CD4-positive, alpha-beta memory T cell (primary cell): ENCODE measurements around the gene CDC14A. TPM values are rescaled to one million over a fixed set of nuclear protein-coding genes. Genes with fewer than 3 reads are reported as not detected.

ENCODE experiments used
- CTCF ChIA-PET: fragments of 350-600 bp; sonication (Branson Sonifier 250); formaldehyde crosslinking; loops from one replicate; lab custom pipeline; 2021; ENCODE audit warnings: inconsistent platforms; ENCODE audit not compliant: partially characterized antibody; lab: Charles Lee
- POLR2A ChIA-PET: fragments of 350-600 bp; sonication (Branson Sonifier 250); formaldehyde crosslinking; loops from one replicate; lab custom pipeline; 2021; ENCODE audit not compliant: partially characterized antibody; lab: Charles Lee
- DNase-seq, 5 donors: peaks; one replicate each; pipeline versions ENCODE4 v3.0.0 to v3.0.0-alpha.2; 2020 to 2022; ENCODE audit warnings: mixed read lengths in 1 of 5
- H3K27ac ChIP-seq: one replicate; pipeline ENCODE4 v1.7.0; 2013; ENCODE audit warnings: low read depth, low read length
- H3K27me3 ChIP-seq: 2 replicates; pipeline ENCODE4 v1.7.0; 2013; ENCODE audit warnings: mild to moderate bottlenecking, low read length, moderate library complexity; ENCODE audit not compliant: insufficient read depth
- H3K36me3 ChIP-seq: 2 replicates; pipeline ENCODE4 v1.7.0; 2013; ENCODE audit warnings: mild to moderate bottlenecking, low read length, moderate library complexity; ENCODE audit not compliant: insufficient read depth
- H3K4me1 ChIP-seq: 2 replicates; pipeline ENCODE4 v1.7.0; 2013; ENCODE audit warnings: mild to moderate bottlenecking, low read length, moderate library complexity; ENCODE audit not compliant: insufficient read depth
- H3K4me3 ChIP-seq, 2 donors: one replicate each; pipeline ENCODE4 v1.7.0; 2013; ENCODE audit warnings: low read length in 2 of 2, mild to moderate bottlenecking in 1 of 2
- H3K9me3 ChIP-seq, 2 donors: one replicate each; pipeline ENCODE4 v1.7.0; 2013; ENCODE audit warnings: low read length in 2 of 2, control low read depth in 1 of 2; ENCODE audit not compliant: control insufficient read depth in 1 of 2
- H3K27ac Mint-ChIP-seq, 7 donors: one replicate each; pipeline ENCODE4 v1.8.0; 2020 to 2021; ENCODE audit warnings: mixed read lengths in 7 of 7, mild to moderate bottlenecking in 6 of 7, inconsistent platforms in 3 of 7, moderate library complexity in 3 of 7
- H3K27me3 Mint-ChIP-seq, 2 donors: one replicate each; pipeline ENCODE4 v1.8.0; 2020 to 2021; ENCODE audit warnings: mixed read lengths in 2 of 2
- H3K36me3 Mint-ChIP-seq, 2 donors: one replicate each; pipeline ENCODE4 v1.8.0; 2020 to 2021; ENCODE audit warnings: mixed read lengths in 2 of 2, inconsistent platforms in 1 of 2, mild to moderate bottlenecking in 1 of 2
- H3K4me1 Mint-ChIP-seq, 4 donors: one replicate each; pipeline ENCODE4 v1.8.0; 2020 to 2021; ENCODE audit warnings: mixed read lengths in 4 of 4, mild to moderate bottlenecking in 1 of 4
- H3K4me3 Mint-ChIP-seq, 8 donors: one replicate each; pipeline ENCODE4 v1.8.0; 2020 to 2021; ENCODE audit warnings: mixed read lengths in 8 of 8, mild to moderate bottlenecking in 7 of 8, moderate library complexity in 6 of 8, inconsistent platforms in 3 of 8
- H3K9me3 Mint-ChIP-seq, 8 donors: one replicate each; pipeline ENCODE4 v1.8.0; 2020 to 2021; ENCODE audit warnings: mixed read lengths in 8 of 8, mild to moderate bottlenecking in 5 of 8, inconsistent platforms in 3 of 8, moderate library complexity in 1 of 8
- intact Hi-C: fragments of 100-400 bp; cut with micrococcal nuclease; formaldehyde crosslinking; loops from one replicate; pipeline ENCODE4 v1.15.1; 2023
- polyA plus RNA-seq, 2 donors: library from polyadenylated mRNA; unstranded; fragments of 300-500 nt; fragmentation: Illumina TruSeq; gene quantifications; one replicate each; pipeline ENCODE4 v1.2.3, GENCODE V29; 2021
- total RNA-seq, 2 experiments: library from RNA; stranded (reverse); gene quantifications; one replicate each; pipeline ENCODE4 v1.2.3, GENCODE V29; 2021

CDC14A gene
- total and polyA plus RNA-seq, 4 experiments from 2014 or later = 37.7 to 119 (median 90.0) TPM

DNA sequence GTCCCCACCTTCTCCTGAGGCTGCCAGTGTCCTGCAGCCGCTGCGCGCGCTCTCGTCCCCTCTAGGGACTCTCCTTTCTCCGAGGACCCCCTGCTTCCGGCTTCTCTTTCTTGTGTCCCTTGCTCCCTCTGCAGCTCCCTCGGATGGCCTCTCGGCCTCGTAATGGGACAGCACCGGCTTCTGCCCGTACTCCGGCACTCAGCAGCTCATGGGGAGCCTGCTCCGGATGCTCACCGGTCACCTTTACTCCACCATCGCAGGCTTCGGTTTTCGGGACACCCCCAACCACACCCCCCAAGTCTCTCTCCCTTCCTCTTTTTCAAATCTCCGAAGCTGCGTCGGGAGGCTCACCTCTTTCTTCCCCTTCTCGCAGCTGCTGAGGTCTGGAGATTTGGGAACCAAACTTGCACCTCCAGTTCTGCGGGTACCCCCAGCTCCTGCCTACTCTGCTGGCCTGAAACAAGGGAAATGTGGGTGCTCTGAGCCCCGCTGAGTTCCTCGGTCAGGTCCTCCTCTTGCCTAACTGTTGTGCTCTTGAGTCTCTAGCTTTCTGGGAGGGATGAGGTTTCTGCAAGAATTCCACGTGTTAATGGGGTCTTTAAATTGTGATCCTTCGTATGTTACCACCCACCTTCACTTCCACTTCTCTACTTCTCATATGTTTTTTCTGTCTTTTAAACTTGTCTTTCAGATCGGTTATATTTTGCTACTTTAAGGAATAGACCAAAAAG, 930 bp downstream of the CDC14A start:
- H3K27me3 Mint-ChIP-seq = peaks cover 0 to 2% of the 10 kb centered on the region in 2 donors
- peak overlapping the region; percentile 90 to 100 (median 98) for H3K4me3 Mint-ChIP-seq
- Histone ChIP-seq H3K36me3 (peaks cover 13% of the 10 kb centered on the region), H3K4me3 (peak overlapping the region; percentile 89 to 94), H3K9me3 (no peaks in the 10 kb centered on the region), H3K27me3 (no peaks in the 10 kb centered on the region), H3K27ac (peak overlapping the region; percentile 85), H3K4me1 (peaks cover 45% of the 10 kb centered on the region)
- peaks cover 34 to 66% (median 41%) of the 10 kb centered on the region in 4 donors for H3K4me1 Mint-ChIP-seq
- ChIA-PET POLR2A (interaction anchor here (0.5 to 11.1 kb wide), 32 partner anchors 11 to 956 kb away, joined by 3 to 283 read pairs (median 8); partner anchors contain the start of genes DBT, RTCA, SASS6 and TRMT13), CTCF (interaction anchor here (0.7 to 5.2 kb wide), 21 partner anchors 9 to 108 kb away, joined by 3 to 57 read pairs (median 6); partner anchors contain the start of gene RTCA)
- H3K9me3 Mint-ChIP-seq = peaks cover 0 to 4% (median 0%) of the 10 kb centered on the region in 8 donors
- H3K36me3 Mint-ChIP-seq = peaks cover 49 to 65% of the 10 kb centered on the region in 2 donors
- DNase-seq = peak; percentile 36 to 64 (median 46)
- H3K27ac Mint-ChIP-seq = peak overlapping the region; percentile 91 to 99 (median 97)
- intact Hi-C loops = loop anchor here (2.0 to 5.0 kb wide), 8 partner anchors 16 to 544 kb away; partner anchors contain the start of genes AGL, SASS6 and TRMT13

GRCh38 chr1:100353988-100354387, 1.7 kb downstream of the CDC14A start:
- Mint-ChIP-seq H3K27me3 (peaks cover 0 to 2% of the 10 kb centered on the region in 2 donors), H3K27ac (peak overlapping the region; percentile 91 to 99 (median 97)), H3K4me1 (peaks cover 38 to 72% (median 47%) of the 10 kb centered on the region in 4 donors), H3K9me3 (peaks cover 0 to 4% (median 0%) of the 10 kb centered on the region in 8 donors), H3K4me3 (peak overlapping the region; percentile 90 to 100 (median 98)), H3K36me3 (peaks cover 53 to 71% of the 10 kb centered on the region in 2 donors)
- intact Hi-C loops = loop anchor here (2.0 to 5.0 kb wide), 8 partner anchors 15 to 545 kb away; partner anchors contain the start of genes AGL, SASS6 and TRMT13
- no peaks in the 10 kb centered on the region for H3K9me3 ChIP-seq
- H3K4me1 ChIP-seq = peaks cover 53% of the 10 kb centered on the region
- H3K27ac ChIP-seq = peak overlapping the region; percentile 85
- peaks cover 14% of the 10 kb centered on the region for H3K36me3 ChIP-seq
- peak in 1 of 5 donors; percentile 12 for DNase-seq
- ChIA-PET POLR2A (interaction anchor here (0.8 to 11.1 kb wide), 21 partner anchors 11 to 115 kb away, joined by 3 to 283 read pairs (median 33); partner anchors contain the start of genes DBT and RTCA), CTCF (interaction anchor here (0.7 to 5.2 kb wide), 21 partner anchors 11 to 107 kb away, joined by 3 to 57 read pairs (median 6); partner anchors contain the start of gene RTCA)
- no peaks in the 10 kb centered on the region for H3K27me3 ChIP-seq
- peak overlapping the region; percentile 89 to 94 for H3K4me3 ChIP-seq

- peaks cover 46 to 82% (median 56%) of the 10 kb centered on the region in 4 donors for H3K4me1 Mint-ChIP-seq
- peaks cover 63% of the 10 kb centered on the region for H3K4me1 ChIP-seq
- peaks cover 14% of the 10 kb centered on the region for H3K36me3 ChIP-seq
- H3K27me3 ChIP-seq = no peaks in the 10 kb centered on the region
- peak; percentile 25 to 68 (median 46) for DNase-seq
- peaks cover 0 to 2% of the 10 kb centered on the region in 2 donors for H3K27me3 Mint-ChIP-seq
- POLR2A ChIA-PET = interaction anchor here (0.6 to 11.1 kb wide), 16 partner anchors 10 to 103 kb away, joined by 3 to 283 read pairs (median 42); partner anchors contain the start of gene RTCA
- peak overlapping the region; percentile 90 to 100 (median 98) for H3K4me3 Mint-ChIP-seq
- no peaks in the 10 kb centered on the region for H3K9me3 ChIP-seq
- H3K9me3 Mint-ChIP-seq = peaks cover 0 to 4% (median 0%) of the 10 kb centered on the region in 8 donors
- intact Hi-C loops = loop anchor here (1.0 to 5.0 kb wide), 3 partner anchors 63 to 503 kb away; partner anchors contain the start of gene AGL
- peaks cover 59 to 80% of the 10 kb centered on the region in 2 donors for H3K36me3 Mint-ChIP-seq
- peak overlapping the region; percentile 84 to 99 (median 97) for H3K27ac Mint-ChIP-seq
- H3K4me3 ChIP-seq = peak overlapping the region; percentile 89 to 94
- CTCF ChIA-PET = interaction anchor here (1.1 to 5.2 kb wide), 14 partner anchors 10 to 106 kb away, joined by 3 to 57 read pairs (median 8); partner anchors contain the start of gene RTCA
- H3K27ac ChIP-seq = peak overlapping the region; percentile 85
Observed at GRCh38 chr1:100354971-100355394, 2.7 kb downstream of the CDC14A start.

GRCh38 chr1:100358210-100358609, 5.9 kb downstream of the CDC14A start:
- peaks cover 85% of the 10 kb centered on the region for H3K4me1 ChIP-seq
- intact Hi-C loops = no loop called here
- no peaks in the 10 kb centered on the region for H3K9me3 ChIP-seq
- H3K4me3 ChIP-seq = no peak overlapping the region
- Mint-ChIP-seq H3K4me1 (peaks cover 63 to 98% (median 79%) of the 10 kb centered on the region in 4 donors), H3K9me3 (no peaks in the 10 kb centered on the region), H3K27me3 (no peaks in the 10 kb centered on the region), H3K4me3 (peak overlapping the region; percentile 53 to 100 (median 96)), H3K36me3 (peaks cover 81 to 92% of the 10 kb centered on the region in 2 donors), H3K27ac (peak overlapping the region; percentile 5 to 97 (median 66))
- H3K27ac ChIP-seq = no peak overlapping the region
- no peak for DNase-seq
- CTCF ChIA-PET = interaction anchor here (0.7 to 2.9 kb wide), 27 partner anchors 8 to 109 kb away, joined by 3 to 21 read pairs (median 4); partner anchors contain the start of gene DBT
- peaks cover 25% of the 10 kb centered on the region for H3K36me3 ChIP-seq
- H3K27me3 ChIP-seq = no peaks in the 10 kb centered on the region
- POLR2A ChIA-PET = interaction anchor here (0.8 to 11.1 kb wide), 15 partner anchors 6 to 100 kb away, joined by 3 to 283 read pairs (median 6); no protein-coding TSS in a partner anchor

DNA sequence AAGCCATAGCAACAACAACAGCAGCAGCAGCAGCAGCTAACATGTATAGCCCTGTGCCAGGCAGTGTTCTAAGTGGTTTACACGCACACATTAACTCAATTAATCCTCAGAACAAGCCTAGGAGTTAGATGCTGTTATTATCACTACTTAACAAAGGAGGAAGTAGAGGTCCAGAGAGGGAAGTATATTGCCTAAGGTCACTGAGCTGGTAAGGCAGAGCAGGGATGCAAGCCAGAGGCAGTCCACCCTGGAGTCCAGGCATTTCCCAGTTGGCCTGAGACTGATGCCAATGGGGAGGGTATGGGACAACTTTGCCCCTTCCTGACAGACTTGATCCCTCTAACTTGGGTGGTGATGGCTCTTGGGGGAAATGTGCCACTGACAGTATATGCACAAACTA, 6.8 kb downstream of the CDC14A start:
- no peak overlapping the region for H3K4me3 ChIP-seq

GRCh38 chr1:100360790-100361510, 8.6 kb downstream of the CDC14A start:
- H3K36me3 ChIP-seq = peaks cover 27% of the 10 kb centered on the region
- H3K36me3 Mint-ChIP-seq = peaks cover 74 to 86% of the 10 kb centered on the region in 2 donors

More for the DNA sequence above, 6.8 kb downstream of the CDC14A start:
- Mint-ChIP-seq H3K36me3 (peaks cover 76 to 87% of the 10 kb centered on the region in 2 donors), H3K4me1 (peaks cover 66 to 93% (median 82%) of the 10 kb centered on the region in 4 donors), H3K27me3 (no peaks in the 10 kb centered on the region), H3K9me3 (no peaks in the 10 kb centered on the region), H3K4me3 (peak overlapping the region; percentile 63 to 99 (median 72)), H3K27ac (peak overlapping the region; percentile 23 to 87 (median 64))
- Histone ChIP-seq H3K4me1 (peaks cover 93% of the 10 kb centered on the region), H3K27ac (no peak overlapping the region), H3K27me3 (no peaks in the 10 kb centered on the region), H3K9me3 (no peaks in the 10 kb centered on the region), H3K36me3 (peaks cover 25% of the 10 kb centered on the region)
- no peak for DNase-seq
- ChIA-PET POLR2A (interaction anchor here (0.7 to 11.1 kb wide), 9 partner anchors 8 to 99 kb away, joined by 3 to 283 read pairs (median 4); no protein-coding TSS in a partner anchor), CTCF (interaction anchor here (1.1 to 2.9 kb wide), 10 partner anchors 9 to 105 kb away, joined by 3 to 11 read pairs (median 4); no protein-coding TSS in a partner anchor)
- intact Hi-C loops = loop anchor here (1.0 kb wide), 1 partner anchor 8 kb away; no protein-coding TSS in a partner anchor

More at GRCh38 chr1:100360790-100361510, 8.6 kb downstream of the CDC14A start:
- H3K27ac ChIP-seq = no peak overlapping the region
- Mint-ChIP-seq H3K4me1 (peaks cover 69 to 93% (median 82%) of the 10 kb centered on the region in 4 donors), H3K9me3 (no peaks in the 10 kb centered on the region), H3K27me3 (no peaks in the 10 kb centered on the region), H3K4me3 (peak overlapping the region; percentile 18 to 80 (median 59)), H3K27ac (peak overlapping the region; percentile 69 to 85 (median 83))
- no peak for DNase-seq
- POLR2A ChIA-PET = interaction anchor here (0.6 to 11.1 kb wide), 7 partner anchors 6 to 97 kb away, joined by 4 to 233 read pairs (median 5); partner anchors contain the start of gene CDC14A
- no peak overlapping the region for H3K4me3 ChIP-seq
- H3K4me1 ChIP-seq = peaks cover 97% of the 10 kb centered on the region
- CTCF ChIA-PET = interaction anchor here (1.4 to 1.6 kb wide), 2 partner anchors 64 to 94 kb away, joined by 4 to 5 read pairs; no protein-coding TSS in a partner anchor
- intact Hi-C loops = no loop called here
- H3K27me3 ChIP-seq = no peaks in the 10 kb centered on the region
- no peaks in the 10 kb centered on the region for H3K9me3 ChIP-seq
